HG03354 (cell line): ENCODE data around the gene RITA1.
"Not testable (repeated sequence)": the region's sequence is repeated elsewhere in the genome, so short reads cannot be mapped to it uniquely, and the experiment has no call there.

Source experiments
- ATAC-seq: cut with Tn5 transposase; IDR thresholded peaks from one replicate; pipeline ENCODE4 v1.9.1; 2021; ENCODE audit warnings: mild to moderate bottlenecking; ENCODE audit not compliant: unreplicated experiment, poor library complexity, severe bottlenecking

Gene RITA1

DNA sequence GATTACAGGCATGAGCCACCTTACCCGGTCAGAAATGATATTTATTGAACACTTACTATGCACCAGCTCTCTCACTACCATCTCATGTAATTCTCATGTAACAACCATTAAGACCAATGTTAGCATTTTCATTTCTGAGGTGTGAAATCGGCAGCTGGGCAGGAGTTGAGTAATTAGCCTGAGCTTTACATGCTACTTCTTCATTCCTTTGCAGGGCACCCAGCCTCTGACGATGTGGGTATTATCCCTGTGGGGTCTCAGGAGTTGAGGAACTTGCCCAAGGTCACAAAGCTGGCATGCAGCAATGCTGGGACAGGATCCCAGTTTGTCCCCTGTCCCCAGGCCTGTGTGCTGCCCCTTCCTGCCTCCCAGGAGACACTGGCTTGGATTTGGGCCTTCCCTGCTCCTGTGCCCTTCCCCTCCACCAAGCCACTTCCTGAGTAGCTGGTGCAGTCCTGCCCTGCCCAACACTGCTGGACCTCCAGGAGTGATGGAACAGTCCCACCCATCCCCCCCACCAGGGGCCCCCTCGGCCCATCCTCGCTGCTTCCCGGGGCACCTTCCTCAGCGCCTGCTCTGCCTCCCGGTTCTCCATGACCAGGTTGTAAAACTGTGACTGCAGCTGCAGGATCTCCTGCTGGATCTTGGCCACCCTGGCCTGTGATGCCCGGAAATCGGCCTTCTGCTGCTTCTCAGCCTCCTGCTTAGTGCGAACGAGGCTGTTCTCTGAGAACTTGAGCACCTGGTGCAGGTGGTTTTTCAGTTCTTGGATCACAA lies 14.7 kb downstream of the RITA1 start:
- no peak for ATAC-seq

DNA sequence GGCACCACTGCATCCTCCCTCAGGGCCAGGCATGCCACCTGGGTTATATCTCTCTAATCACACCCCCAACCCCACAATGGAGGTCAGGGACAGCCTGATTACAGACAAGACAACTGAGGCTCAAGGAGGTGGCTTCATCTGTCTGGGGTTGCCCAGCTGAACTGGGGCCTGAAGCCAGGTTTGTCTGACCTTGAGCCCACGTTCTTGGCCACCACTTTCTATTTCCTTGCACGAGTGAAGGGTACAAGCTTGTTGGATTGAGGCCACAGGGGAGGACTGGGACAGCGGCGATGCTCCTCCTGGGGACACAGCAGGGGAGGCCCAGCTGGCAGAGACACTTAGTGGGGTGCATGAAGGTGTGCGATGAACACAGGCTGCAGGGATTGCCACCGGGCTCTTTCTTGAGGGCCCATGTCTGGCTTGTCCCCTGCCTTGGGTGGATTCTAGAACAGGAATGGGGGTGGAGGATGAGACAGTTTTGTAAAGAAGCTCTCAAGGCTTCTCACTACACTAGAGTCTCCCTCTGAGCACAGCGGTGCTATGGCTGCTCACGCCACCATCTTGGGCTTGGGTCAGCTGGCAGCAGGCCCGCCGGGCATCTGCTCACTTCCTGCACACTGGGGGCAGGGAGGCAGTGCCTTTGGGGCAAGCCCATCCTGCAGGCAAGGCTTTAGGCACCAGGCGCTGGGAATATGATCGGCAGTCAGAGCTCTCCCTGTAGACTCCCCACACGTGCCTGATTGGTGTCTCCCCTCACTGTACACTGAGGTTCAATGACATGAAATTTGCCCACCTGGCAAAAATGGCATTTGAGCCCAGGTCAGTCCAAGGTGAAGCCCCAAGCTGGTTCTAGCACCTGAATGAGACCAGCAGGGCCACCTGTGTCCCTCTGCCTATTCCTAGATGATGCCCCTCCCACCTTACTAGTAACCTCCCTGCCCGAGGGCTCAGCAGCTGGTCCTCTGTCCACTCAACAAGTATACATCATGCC lies 16.0 kb downstream of the RITA1 start:
- no peak for ATAC-seq

DNA sequence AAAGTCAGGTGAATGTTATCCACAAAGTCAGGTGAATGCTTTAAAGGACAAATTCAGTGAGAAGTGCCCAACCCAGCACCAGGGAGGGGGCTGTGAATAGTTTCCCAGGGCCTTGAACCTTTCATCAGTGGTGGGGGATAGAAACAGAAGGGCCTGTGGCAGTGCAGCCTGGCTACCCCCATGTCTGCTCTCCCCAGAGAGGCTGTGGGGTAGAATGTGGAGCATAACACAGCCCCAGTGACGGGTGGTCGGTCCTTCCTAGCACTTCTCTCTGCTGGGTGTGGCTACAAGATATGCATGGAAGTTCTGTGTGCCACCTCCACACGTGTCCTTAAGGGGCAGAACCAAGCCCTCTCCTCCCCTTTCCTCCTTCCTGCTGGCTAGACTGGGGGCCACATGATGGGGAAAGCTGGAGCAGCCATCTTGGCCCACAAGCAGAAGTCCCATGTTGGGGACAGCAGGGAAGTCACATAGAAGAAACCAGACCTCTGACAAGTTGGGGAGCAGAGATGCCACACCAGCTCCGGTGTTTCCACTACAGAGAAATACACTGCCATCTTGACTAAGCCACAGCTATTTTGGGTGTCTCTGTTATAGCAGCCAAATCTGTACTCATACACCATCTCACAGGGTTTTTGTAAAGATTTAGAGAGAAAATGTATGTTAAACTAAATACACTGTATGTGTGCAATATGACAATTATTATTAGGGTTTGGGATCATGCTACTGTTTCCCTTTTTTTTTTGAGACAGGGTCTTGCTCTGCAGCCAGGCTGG lies 17.0 kb downstream of the RITA1 start:
- no peak for ATAC-seq

DNA sequence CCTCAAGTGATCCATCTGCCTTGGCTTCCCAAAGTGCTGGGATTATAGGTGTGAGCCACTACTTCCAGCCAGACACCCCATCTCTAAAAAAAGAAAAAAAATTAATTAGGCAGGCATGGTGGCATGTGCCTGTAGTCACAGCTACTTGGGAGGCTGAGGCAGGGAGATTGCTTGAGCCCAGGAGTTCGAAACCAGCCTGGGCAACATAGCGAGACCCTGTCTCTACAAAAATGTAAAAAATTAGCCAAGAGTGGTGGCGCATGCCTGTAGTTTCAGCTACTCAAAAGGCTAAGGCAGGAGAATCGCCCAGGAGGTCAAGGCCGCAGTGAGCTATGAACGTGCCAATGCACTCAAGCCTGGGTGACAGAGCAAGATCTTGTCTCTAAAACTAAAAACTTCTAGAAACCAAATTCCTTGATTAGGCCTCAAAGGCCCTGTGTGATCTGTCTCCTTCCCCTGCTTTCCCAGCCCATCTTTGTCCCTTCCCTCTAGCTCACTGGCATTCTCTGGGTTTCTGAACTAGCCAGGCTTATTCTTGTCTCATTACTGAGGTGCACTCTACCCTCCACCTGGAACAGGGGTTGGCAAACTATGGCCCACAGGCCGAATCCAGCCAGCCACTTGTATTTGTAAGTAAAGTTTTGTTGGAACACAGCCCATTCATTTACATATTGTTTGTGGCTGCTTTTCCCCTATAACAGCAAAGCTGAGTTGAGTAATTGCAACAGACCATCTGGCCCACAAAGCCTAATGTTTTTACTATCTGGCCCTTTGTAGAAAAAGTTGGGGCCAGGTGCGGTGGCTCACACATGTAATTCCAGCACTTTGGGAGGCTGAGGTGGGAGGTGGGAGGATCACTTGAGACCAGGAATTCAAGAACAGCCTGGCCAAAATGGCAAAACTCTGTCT lies 18.6 kb downstream of the RITA1 start:
- no peak for ATAC-seq

DNA sequence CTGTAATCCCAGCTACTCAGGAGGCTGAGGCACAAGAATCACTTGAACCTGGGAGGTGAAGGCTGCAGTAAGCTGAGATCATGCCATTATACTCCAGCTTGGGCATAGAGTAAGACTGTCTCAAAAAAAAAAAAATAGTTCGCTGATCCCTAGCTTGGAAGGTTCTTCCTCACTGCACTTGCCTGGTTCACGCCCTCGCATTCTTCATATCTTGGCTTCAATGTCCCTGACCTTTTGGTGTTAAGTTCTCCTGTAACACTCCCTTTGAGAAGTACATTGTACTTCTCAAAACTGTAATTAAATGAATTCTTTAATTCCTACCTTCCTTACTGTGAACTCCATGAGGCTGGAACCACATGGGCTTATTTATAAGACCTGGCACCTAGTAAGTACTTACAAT lies 19.3 kb downstream of the RITA1 start:
- no peak for ATAC-seq

DNA sequence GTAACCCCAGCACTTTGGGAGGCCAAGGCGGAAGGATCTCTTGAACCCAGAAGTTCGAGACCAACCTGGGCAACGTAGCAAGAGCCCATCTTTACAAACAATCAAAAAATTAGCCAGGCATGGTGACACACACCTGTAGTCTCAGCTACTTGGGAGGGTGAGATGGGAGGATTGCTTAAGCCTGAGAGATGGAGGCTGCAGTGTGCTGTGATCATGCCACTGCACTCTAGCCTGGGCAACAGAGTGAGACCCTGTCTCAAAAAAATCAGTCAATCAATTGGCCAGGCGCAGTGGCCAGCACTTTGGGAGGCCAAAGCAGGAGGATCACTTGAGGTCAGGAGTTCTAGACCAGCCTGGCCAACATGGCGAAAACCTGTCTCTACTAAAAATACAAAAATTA lies 21.3 kb downstream of the RITA1 start:
- ATAC-seq = not testable (repeated sequence)

DNA sequence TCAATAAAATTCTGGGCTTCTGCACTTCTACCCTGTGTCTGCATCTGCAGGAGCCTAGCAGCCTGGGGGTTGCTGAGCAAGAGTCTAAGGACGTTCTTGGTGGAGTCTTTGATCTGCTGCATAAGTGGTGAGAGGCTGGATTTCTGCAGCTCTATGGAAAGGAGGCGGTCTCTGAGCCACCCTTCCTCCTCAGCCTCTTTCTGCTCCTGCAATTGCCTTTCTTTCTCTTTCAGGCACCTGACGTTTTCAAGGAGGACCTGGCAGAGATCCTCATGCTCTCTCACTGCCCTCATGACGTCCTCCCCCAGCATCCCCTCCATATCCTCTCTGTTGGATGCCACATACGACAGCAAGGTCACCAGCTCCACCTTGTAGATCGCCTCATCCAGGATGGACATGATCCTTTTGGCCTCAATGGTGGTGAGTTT lies 22.1 kb downstream of the RITA1 start:
- no peak for ATAC-seq

DNA sequence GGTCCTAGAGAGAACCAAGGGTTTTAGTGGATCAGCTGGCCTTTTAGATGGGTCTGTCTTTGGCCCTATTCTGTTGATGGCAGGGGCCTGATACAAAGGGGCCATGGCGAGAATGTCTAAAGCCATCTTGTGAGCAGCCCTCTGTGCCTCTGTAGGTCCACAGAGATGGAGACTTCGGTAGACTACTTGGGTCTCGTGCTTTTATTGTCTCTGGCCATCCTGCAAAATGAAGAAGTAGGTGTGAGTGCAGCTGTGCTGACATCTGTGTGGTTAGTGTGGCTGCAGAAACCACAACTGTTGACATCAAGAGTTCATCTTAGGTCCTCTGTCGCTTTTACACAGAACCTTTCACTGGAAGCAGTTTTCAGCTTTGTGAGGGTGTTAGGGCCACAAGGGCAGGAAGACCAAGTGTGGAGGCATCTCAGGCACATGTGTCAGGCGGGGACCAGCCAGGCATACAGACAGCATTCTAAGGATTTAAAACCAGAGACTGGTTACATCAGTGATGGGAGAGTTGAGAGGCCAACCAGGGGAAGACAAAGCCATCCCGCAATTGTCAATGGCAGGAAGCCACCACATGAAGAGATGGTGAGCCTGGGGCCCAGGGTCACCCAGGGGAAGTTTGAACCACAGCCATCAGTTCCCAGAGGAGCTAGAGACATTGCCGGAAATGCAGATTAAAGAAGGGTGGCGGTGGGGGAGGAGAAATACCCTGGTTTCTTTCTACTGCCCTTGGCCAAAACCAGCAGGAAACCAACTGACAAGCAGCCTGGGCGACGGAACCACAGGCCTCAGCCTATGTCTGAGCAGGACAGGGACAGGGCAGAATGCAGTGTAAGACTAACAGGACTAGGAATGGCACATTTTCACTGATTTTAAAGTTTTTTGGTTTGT lies 22.8 kb downstream of the RITA1 start:
- peak; percentile 81 for ATAC-seq

DNA sequence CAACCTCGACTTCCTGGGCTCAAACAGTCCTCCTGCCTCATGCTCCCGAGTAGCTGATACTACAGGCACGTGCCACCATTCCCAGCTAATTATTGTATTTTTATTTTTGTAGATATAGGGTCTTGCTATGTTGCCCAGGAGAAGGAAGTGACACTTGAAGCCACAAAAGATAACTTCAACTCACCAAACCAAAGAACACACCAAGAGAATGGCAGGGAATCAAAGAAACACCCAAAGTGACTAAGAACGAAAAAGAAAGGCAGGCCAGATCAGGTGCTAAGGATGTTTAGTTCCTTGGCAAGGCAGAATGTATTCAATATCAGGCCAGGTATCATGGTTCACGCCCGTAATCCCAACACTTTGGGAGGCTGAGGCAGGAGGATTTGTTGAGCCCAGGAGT lies 25.6 kb downstream of the RITA1 start:
- no peak for ATAC-seq

DNA sequence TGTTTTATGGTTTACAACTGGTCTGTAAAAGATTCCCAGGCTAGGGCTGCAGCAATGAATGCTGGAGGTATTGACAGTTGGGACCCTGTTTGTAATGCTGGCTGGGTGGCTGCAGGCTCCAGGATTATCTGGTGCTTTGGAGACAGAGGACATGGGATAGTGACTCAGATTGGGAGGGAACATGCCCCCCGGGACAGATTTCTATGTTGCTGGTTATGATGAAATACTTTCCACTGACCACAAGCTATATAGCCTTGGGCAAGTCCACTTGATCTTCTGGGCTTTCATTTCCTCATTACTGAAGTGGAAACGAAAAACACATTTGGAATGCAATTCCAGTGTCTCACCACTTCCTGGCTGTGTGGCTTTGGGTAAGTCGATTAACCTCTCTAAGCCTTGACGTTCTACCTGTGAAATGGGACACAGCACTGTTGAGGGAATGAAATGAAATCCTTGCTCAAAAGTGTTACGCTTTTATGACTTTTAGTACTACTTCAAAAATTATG lies 29.4 kb downstream of the RITA1 start:
- ATAC-seq = peak; percentile 59

DNA sequence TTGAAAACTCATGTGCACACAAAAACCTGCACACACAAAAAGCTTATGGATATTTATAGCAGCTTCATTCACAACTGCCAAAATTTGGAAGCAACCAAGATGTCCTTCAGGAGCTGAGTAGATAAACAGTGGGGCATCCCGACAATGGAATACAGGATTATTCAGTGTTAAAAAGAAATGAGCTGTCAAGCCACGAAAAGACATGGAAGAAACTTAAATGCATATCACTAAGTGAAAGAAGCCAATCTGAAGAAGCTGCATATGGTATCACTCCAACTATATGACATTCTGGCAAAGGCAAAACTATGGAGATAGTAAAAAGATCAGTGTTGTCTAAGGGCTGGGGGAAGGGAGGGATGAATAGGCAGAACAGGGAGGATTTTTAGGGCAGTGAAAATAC lies 30.5 kb downstream of the RITA1 start:
- no peak for ATAC-seq

DNA sequence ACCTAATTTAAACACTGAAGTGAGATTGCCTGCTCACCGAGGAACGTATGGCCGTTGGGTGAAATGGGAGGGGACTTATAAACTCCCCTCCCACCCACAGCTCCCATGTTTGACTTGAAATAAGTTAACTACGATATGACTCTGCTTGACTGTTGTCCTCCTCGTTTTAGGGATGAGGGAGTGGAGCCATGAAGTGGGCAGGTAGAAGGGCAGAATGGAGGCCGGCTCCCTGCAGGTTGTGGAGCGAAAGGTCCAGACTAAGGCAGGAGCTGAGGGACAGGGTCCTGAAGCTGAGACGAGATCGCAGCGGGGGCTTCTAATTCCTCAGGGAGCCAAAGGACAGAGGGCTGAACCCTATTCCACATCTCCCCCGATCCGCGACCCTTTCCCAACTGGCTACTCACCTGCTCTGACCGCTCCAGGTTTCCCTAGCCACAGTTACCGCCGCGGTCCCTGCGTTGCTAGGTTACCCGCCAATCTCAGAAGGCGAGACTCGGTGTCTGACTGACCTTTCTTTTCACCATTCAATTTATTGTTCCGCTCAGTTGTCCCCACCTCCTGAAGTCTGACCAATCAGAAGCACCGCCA lies 35.2 kb downstream of the RITA1 start:
- ATAC-seq = peak; percentile 4

DNA sequence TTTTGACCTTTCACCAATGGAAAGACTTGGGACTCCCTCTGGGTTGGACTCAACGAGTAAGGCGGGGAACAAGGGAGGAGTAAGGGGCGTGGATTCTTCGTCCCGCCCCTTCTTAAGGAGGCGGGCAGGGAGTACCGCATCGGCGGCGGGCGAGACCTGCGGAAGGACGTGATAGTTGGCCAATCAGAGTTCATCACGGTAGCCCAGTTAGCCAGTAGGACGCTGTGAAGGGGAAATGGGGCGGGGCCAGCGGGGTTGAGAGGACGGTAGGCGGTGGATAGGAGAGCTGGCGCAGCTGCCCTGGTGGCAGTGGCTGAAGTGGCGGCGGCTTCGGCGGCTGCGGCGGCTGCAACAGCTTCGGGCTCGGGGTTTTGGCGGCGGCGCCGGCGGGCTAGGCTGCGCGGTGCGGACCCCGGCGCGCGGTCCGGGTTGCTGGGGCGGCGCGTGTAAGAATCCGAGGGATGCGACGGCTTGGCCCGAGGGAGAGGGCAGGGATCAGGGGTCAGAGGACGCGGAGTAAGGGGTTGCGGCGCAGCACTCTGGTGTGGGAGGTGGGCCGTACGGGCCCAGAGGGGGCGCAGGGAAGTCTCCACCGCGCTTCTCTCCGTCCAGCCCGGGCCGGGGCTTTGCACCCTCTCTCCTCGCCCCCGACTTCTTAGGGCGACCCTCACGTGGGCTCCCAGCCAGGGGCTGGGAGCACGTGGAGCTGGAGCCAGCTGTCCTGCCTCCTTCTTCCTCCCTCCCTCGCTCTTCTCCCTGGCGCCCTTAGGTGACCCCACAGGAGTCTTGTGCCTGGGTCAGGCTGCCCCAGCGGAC lies 35.9 kb downstream of the RITA1 start, which contains the start of gene TPCN1:
TSS of gene TPCN1 (plus strand) at position 284 of the 816 bp plus-strand sequence. CDS start 5,389 bp downstream, outside the sequence.
- ATAC-seq = peak; percentile 90

DNA sequence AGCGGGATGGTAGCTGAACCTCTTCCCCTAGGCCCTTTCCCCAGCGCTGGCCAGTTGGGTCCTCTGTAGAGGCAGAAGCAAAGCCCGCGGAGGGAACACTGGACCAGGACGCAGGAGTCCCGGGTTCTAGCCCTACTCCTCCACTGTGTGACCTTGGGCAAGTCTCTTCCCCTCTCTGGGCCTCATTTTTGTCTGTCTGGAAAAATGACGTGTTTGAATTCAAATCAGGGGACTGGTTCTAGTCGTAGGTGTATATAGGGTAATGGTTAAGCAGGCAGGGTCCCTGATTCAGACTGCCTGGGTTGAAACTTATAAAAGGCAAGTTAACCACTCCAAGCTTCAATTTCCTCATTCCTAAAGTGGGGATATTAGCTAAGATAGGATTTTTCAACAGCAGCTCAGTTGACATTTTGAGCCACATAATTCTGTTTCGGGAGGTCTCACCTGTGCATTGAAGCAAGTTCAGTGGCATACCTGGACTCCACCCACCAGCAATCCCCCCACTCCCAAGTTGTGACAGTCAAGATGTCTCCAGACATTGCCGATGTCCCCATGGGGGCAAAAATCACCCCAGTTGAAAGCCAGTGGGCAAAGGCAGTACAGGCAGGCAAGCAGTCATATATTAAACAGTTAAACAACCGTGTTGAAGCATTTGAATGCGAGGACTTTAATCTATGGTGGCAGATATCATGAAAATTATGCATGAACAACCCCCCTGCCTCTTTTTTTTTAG lies 36.6 kb downstream of the RITA1 start:
- no peak for ATAC-seq

DNA sequence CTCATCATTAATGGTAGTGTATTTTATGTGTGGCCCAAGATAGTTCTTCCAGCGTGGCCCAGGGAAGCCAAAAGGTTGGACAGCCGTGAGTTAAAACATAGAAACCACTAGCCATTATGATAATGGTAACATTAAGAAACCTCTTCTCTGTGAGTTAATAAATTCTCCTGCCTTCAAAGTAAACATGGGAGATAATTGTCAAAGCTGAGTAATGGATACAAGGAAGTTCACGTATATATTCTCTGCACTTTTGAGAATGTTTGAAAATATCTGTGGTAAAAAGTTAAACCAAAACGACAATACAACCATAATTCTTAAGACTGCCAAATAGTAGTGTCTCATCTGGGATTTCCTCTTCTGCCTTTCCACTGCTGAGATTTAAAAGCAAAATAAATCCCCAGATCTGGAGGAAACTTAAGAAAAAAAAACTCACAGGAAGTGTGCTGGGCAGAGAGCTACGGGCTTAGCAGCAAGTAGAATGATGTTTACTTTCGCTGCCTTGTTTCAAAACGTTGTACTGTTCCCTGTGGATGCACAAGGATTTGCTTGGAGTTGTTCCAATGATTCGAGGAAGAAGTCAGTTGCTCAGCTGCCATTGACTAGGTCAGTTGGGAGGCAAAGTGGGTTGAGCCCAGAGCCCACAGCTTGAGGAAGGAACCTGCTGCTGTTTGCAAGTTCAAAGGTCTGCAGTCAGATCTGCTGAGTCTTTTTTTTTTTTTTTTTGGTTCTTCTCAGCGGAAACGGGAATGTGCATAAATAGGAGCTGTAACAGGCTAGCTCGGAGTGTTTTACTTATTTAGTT lies 37.4 kb downstream of the RITA1 start:
- no peak for ATAC-seq
